ENCODE results near the gene IFI27L1. TPM values are rescaled to one million over a fixed set of nuclear protein-coding genes. Genes with fewer than 3 reads are reported as not detected.

The IFI27L1 gene
- total RNA-seq, 1 experiment from 2014 or later: 26.0 TPM

DNA sequence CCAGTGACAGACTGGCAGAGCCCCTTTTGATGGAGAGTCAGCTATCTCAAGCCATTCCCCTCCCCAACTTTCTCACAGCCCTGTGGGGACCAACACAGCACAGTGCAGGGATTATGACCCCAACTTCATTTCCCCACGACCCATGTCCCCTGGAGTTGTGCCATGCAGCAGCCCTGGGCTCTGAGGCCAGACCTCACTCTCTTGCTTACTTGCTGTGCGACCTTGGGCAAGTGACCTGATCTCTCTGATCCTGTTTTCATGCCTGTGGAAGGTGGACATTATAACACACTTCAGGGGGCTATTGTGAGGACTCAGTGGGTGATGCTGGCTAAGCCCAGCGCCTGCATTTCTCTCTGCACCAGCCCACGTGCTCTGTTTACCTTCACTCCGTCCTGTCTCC lies 40.9 kb upstream of the IFI27L1 start:
- DNase-seq (ENCODE audit: low read depth, low spot score) (no peak), ATAC-seq (no peak)
- Histone ChIP-seq H3K4me2 (ENCODE audit: low read length) (no peak overlapping the region), H3K9ac (ENCODE audit: low read length) (no peak overlapping the region), H2AFZ (ENCODE audit: low read depth, low read length, poor library complexity, severe bottlenecking) (no peak overlapping the region), H3K79me2 (ENCODE audit: insufficient read depth, low read length) (no peaks in the 10 kb centered on the region), H3K9me2 (ENCODE audit: insufficient read depth) (no peaks in the 10 kb centered on the region), H4K20me1 (ENCODE audit: insufficient read depth) (no peaks in the 10 kb centered on the region), H3K4me3 (replicated peaks in 1 of 2; ENCODE audit: low read depth in 1 of 2, low read length in 2 of 2) (no peak overlapping the region), H3K27me3 (ENCODE audit: insufficient read depth, low read length) (no peaks in the 10 kb centered on the region), H3K36me3 (ENCODE audit: control insufficient read depth in 1 of 2, insufficient read depth in 2 of 2, low read length in 2 of 2) (peaks cover 0 to 2% of the 10 kb centered on the region in 2 experiments; a peak in 3 of 4 replicates), H3K27ac (ENCODE audit: low read depth, low read length) (no peak overlapping the region), H3K9me3 (ENCODE audit: control insufficient read depth in 1 of 2, insufficient read depth in 1 of 2, low read depth in 1 of 2, low read length in 2 of 2) (no peaks in the 10 kb centered on the region), H3K4me1 (ENCODE audit: control insufficient read depth in 1 of 2, insufficient read depth in 2 of 2, low read length in 2 of 2) (peaks cover 3 to 10% of the 10 kb centered on the region in 2 experiments; a peak in 3 of 4 replicates)
- BruUV-seq (replicated peaks): no TSS peak
- ChIA-PET RAD21 (ENCODE audit: low non-redundant PET in 1 of 2, low total read pairs in 2 of 2, uncharacterized antibody in 2 of 2, unreplicated experiment in 2 of 2) (no interaction called here), POLR2A (no interaction called here), CTCF (no interaction called here)
- TF ChIP-seq CEBPB (IDR thresholded peaks at IDR 0.05; ENCODE audit: low read depth) (no peak), POLR2AphosphoS5 (IDR thresholded peaks at IDR 0.05; ENCODE audit: low read depth, low read length) (no peak), TCF7L2 (IDR thresholded peaks at IDR 0.05; ENCODE audit: borderline replicate concordance, extremely low read depth, insufficient read depth, insufficient read length) (no peak), RAD21 (IDR thresholded peaks at IDR 0.05; ENCODE audit: low read depth) (no peak), EZH2phosphoT487 (IDR thresholded peaks at IDR 0.05; ENCODE audit: borderline replicate concordance) (no peak), ELF1 (IDR thresholded peaks at IDR 0.05; ENCODE audit: borderline replicate concordance, low read depth) (no peak), SRF (IDR thresholded peaks at IDR 0.05; ENCODE audit: low read depth) (no peak), SIN3A (IDR thresholded peaks at IDR 0.05; ENCODE audit: low read depth) (no peak), FOSL1 (IDR thresholded peaks at IDR 0.05; ENCODE audit: low read depth) (no peak), YY1 (IDR thresholded peaks at IDR 0.05; ENCODE audit: extremely low read depth, insufficient replicate concordance, low read depth, low read length) (no peak), JUND (IDR thresholded peaks at IDR 0.05) (no peak), ZFX (IDR thresholded peaks at IDR 0.05) (no peak), CBX3 (IDR thresholded peaks at IDR 0.05; ENCODE audit: low read depth) (no peak), SP1 (IDR thresholded peaks at IDR 0.05; ENCODE audit: low read depth) (no peak), POLR2A (IDR thresholded peaks at IDR 0.05; ENCODE audit: borderline replicate concordance, extremely low read depth, insufficient read depth, insufficient read length) (no peak)
- TF ChIP-seq, protein P1, sequence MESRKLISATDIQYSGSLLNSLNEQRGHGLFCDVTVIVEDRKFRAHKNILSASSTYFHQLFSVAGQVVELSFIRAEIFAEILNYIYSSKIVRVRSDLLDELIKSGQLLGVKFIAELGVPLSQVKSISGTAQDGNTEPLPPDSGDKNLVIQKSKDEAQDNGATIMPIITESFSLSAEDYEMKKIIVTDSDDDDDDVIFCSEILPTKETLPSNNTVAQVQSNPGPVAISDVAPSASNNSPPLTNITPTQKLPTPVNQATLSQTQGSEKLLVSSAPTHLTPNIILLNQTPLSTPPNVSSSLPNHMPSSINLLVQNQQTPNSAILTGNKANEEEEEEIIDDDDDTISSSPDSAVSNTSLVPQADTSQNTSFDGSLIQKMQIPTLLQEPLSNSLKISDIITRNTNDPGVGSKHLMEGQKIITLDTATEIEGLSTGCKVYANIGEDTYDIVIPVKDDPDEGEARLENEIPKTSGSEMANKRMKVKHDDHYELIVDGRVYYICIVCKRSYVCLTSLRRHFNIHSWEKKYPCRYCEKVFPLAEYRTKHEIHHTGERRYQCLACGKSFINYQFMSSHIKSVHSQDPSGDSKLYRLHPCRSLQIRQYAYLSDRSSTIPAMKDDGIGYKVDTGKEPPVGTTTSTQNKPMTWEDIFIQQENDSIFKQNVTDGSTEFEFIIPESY (IDR thresholded peaks at IDR 0.05; ENCODE audit: extremely low read depth, insufficient replicate concordance, low read length): no peak
- TF ChIP-seq, protein P2, sequence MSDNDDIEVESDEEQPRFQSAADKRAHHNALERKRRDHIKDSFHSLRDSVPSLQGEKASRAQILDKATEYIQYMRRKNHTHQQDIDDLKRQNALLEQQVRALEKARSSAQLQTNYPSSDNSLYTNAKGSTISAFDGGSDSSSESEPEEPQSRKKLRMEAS (IDR thresholded peaks at IDR 0.05): no peak
- TF ChIP-seq, protein P3, sequence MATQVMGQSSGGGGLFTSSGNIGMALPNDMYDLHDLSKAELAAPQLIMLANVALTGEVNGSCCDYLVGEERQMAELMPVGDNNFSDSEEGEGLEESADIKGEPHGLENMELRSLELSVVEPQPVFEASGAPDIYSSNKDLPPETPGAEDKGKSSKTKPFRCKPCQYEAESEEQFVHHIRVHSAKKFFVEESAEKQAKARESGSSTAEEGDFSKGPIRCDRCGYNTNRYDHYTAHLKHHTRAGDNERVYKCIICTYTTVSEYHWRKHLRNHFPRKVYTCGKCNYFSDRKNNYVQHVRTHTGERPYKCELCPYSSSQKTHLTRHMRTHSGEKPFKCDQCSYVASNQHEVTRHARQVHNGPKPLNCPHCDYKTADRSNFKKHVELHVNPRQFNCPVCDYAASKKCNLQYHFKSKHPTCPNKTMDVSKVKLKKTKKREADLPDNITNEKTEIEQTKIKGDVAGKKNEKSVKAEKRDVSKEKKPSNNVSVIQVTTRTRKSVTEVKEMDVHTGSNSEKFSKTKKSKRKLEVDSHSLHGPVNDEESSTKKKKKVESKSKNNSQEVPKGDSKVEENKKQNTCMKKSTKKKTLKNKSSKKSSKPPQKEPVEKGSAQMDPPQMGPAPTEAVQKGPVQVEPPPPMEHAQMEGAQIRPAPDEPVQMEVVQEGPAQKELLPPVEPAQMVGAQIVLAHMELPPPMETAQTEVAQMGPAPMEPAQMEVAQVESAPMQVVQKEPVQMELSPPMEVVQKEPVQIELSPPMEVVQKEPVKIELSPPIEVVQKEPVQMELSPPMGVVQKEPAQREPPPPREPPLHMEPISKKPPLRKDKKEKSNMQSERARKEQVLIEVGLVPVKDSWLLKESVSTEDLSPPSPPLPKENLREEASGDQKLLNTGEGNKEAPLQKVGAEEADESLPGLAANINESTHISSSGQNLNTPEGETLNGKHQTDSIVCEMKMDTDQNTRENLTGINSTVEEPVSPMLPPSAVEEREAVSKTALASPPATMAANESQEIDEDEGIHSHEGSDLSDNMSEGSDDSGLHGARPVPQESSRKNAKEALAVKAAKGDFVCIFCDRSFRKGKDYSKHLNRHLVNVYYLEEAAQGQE (IDR thresholded peaks at IDR 0.05; ENCODE audit: low read depth): no peak
- TF ChIP-seq, protein P4, sequence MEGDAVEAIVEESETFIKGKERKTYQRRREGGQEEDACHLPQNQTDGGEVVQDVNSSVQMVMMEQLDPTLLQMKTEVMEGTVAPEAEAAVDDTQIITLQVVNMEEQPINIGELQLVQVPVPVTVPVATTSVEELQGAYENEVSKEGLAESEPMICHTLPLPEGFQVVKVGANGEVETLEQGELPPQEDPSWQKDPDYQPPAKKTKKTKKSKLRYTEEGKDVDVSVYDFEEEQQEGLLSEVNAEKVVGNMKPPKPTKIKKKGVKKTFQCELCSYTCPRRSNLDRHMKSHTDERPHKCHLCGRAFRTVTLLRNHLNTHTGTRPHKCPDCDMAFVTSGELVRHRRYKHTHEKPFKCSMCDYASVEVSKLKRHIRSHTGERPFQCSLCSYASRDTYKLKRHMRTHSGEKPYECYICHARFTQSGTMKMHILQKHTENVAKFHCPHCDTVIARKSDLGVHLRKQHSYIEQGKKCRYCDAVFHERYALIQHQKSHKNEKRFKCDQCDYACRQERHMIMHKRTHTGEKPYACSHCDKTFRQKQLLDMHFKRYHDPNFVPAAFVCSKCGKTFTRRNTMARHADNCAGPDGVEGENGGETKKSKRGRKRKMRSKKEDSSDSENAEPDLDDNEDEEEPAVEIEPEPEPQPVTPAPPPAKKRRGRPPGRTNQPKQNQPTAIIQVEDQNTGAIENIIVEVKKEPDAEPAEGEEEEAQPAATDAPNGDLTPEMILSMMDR (IDR thresholded peaks at IDR 0.05 in 2 of 3, conservative IDR thresholded peaks at IDR 0.05 in 1 of 3; ENCODE audit: borderline replicate concordance in 1 of 3, insufficient read depth in 1 of 3, low read depth in 2 of 3, low read length in 2 of 3): no peak
- intact Hi-C loops (cut with micrococcal nuclease): no loop called here

Data from HCT116 (cell line).